KOPT-K1 (cell line): ENCODE results near the gene CA12.
A peak's percentile ranks its signal among the peaks of the same experiment; 100 is the strongest.

Experiments used
- H3K27ac ChIP-seq: fragments of 200-600 bp; sonication (generic); 2 replicates; pipeline ENCODE4 v1.5.1; 2016; ENCODE audit warnings: antibody characterized with exemption, mild to moderate bottlenecking, low read depth, low read length; ENCODE audit not compliant: poor library complexity, severe bottlenecking
- H3K36me3 ChIP-seq: fragments of 200-600 bp; sonication (generic); 2 replicates; pipeline ENCODE4 v1.5.1; 2017; ENCODE audit warnings: antibody characterized with exemption, mild to moderate bottlenecking, low read length, moderate library complexity; ENCODE audit not compliant: insufficient read depth
- H3K9me3 ChIP-seq: fragments of 200-600 bp; sonication (generic); 2 replicates; pipeline ENCODE4 v1.5.1; 2017; ENCODE audit warnings: antibody characterized with exemption, low read length, mild to moderate bottlenecking; ENCODE audit not compliant: insufficient read depth, poor library complexity, severe bottlenecking

CA12 gene

GRCh38 chr15:63373330-63373729, 8.3 kb downstream of the CA12 start:
- H3K9me3 ChIP-seq, result no peaks in the 10 kb centered on the region
- no peak overlapping the region for H3K27ac ChIP-seq
- no peaks in the 10 kb centered on the region for H3K36me3 ChIP-seq

GRCh38 chr15:63372753-63373152, 8.9 kb downstream of the CA12 start:
- Histone ChIP-seq H3K36me3 (no peaks in the 10 kb centered on the region), H3K9me3 (no peaks in the 10 kb centered on the region), H3K27ac (no peak overlapping the region)

GRCh38 chr15:63372018-63372705, 9.5 kb downstream of the CA12 start:
- no peaks in the 10 kb centered on the region for H3K36me3 ChIP-seq
- no peaks in the 10 kb centered on the region for H3K9me3 ChIP-seq
- no peak overlapping the region for H3K27ac ChIP-seq

- Histone ChIP-seq H3K27ac (no peak overlapping the region), H3K9me3 (no peaks in the 10 kb centered on the region), H3K36me3 (no peaks in the 10 kb centered on the region)
These were observed 10.2 kb downstream of the CA12 start for GRCh38 chr15:63371297-63371918.

- no peak overlapping the region for H3K27ac ChIP-seq
- no peaks in the 10 kb centered on the region for H3K9me3 ChIP-seq
- no peaks in the 10 kb centered on the region for H3K36me3 ChIP-seq
These were observed 10.9 kb downstream of the CA12 start for GRCh38 chr15:63370764-63371163.

- Histone ChIP-seq H3K36me3 (no peaks in the 10 kb centered on the region), H3K9me3 (no peaks in the 10 kb centered on the region), H3K27ac (no peak overlapping the region)
These were observed 11.9 kb downstream of the CA12 start for GRCh38 chr15:63369781-63370180.

GRCh38 chr15:63369296-63369695, 12.3 kb downstream of the CA12 start:
- no peaks in the 10 kb centered on the region for H3K36me3 ChIP-seq
- H3K9me3 ChIP-seq, result no peaks in the 10 kb centered on the region
- H3K27ac ChIP-seq, result peak overlapping the region; percentile 44

GRCh38 chr15:63368503-63368902, 13.1 kb downstream of the CA12 start:
- no peaks in the 10 kb centered on the region for H3K9me3 ChIP-seq
- H3K27ac ChIP-seq, result peak overlapping the region; percentile 44
- H3K36me3 ChIP-seq, result no peaks in the 10 kb centered on the region

- Histone ChIP-seq H3K9me3 (no peaks in the 10 kb centered on the region), H3K36me3 (no peaks in the 10 kb centered on the region), H3K27ac (no peak overlapping the region)
These were observed 13.7 kb downstream of the CA12 start for GRCh38 chr15:63367900-63368299.

- Histone ChIP-seq H3K36me3 (no peaks in the 10 kb centered on the region), H3K9me3 (no peaks in the 10 kb centered on the region), H3K27ac (no peak overlapping the region)
These were observed 14.3 kb downstream of the CA12 start for GRCh38 chr15:63367390-63367789.

GRCh38 chr15:63366451-63366850, 15.2 kb downstream of the CA12 start:
- no peaks in the 10 kb centered on the region for H3K9me3 ChIP-seq
- H3K27ac ChIP-seq, result no peak overlapping the region
- H3K36me3 ChIP-seq, result no peaks in the 10 kb centered on the region

GRCh38 chr15:63365273-63365680, 16.4 kb downstream of the CA12 start:
- Histone ChIP-seq H3K9me3 (no peaks in the 10 kb centered on the region), H3K36me3 (no peaks in the 10 kb centered on the region), H3K27ac (no peak overlapping the region)

GRCh38 chr15:63364399-63365272, 17.0 kb downstream of the CA12 start:
- H3K27ac ChIP-seq, result no peak overlapping the region
- no peaks in the 10 kb centered on the region for H3K9me3 ChIP-seq
- no peaks in the 10 kb centered on the region for H3K36me3 ChIP-seq

- H3K9me3 ChIP-seq, result no peaks in the 10 kb centered on the region
- no peak overlapping the region for H3K27ac ChIP-seq
- H3K36me3 ChIP-seq, result no peaks in the 10 kb centered on the region
These were observed 18.4 kb downstream of the CA12 start for GRCh38 chr15:63363292-63363691.

GRCh38 chr15:63362885-63363284, 18.8 kb downstream of the CA12 start:
- no peaks in the 10 kb centered on the region for H3K36me3 ChIP-seq
- no peaks in the 10 kb centered on the region for H3K9me3 ChIP-seq
- no peak overlapping the region for H3K27ac ChIP-seq
